Measurements from ENCODE around the gene EFCC1. TPM values are rescaled to one million over a fixed set of nuclear protein-coding genes. Genes with fewer than 3 reads are reported as not detected.

The EFCC1 gene
- total RNA-seq, 2 donors from 2014 or later: 0.21 TPM; not detected in 1

DNA sequence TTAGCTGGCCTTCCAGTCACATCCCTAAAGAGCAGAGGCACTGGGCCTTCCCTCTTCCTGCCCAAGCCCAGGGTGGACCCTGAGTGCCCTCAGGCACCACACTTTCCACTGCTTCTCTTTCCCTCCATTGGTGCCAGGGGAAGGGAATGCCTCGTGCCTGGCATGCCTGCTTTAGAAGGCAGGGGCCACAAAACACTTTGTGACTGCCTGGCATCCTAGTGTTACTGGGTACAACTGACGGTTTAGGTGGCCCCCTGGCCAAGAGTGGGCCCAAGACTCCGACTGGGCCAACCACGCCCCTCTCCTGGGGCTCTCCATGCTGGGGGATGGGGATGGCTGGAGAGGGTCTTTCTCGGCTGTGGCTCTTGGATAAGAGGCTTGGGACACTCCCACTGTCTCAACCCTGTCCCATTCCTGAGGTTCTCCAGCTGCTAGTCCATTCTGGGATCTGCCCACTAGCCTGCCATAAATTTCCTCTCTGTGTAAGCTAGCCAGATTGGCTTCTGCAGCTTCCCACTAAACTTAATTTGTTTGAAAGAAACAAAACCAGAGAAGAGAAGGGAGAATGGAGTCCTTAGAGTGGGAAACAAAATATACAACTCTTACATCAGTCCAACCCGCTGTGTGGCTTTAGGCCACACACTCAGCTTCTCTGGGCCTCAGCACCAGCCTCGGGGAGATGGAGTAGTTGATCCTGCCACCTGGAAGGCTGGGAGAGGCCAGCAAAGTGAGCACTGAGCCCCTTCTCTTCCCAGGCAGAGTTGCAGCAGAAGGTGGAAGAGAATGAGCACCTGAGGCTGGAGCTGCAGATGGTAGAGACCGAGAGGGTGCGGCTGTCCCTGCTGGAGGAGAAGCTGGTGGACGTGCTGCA is 35.4 kb downstream of the EFCC1 start:
- ATAC-seq: no peak
- Mint-ChIP-seq H3K27ac (no peak overlapping the region), H3K36me3 (no peaks in the 10 kb centered on the region), H3K4me1 (ENCODE audit: low read depth in 2 of 2) (no peaks in the 10 kb centered on the region), H3K27me3 (no peaks in the 10 kb centered on the region), H3K4me3 (no peak overlapping the region), H3K9me3 (no peaks in the 10 kb centered on the region)
- no peak for DNase-seq (ENCODE audit: low spot score)

DNA sequence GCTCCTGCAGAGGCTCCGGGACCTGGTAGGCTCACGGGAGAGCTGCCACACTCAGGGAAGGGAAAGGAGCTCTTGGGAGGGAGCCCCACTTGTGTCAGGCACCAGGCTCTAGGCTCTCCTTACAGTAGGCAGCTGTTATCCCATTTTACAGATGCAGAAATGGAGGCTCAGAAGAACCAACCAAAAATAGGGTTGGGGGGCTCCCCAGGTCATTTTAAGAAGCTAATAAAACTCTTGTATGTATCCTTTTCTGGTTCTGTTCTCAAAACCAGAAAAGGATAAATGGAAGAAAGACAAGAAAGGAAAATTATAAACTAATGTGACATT is 36.0 kb downstream of the EFCC1 start:
- Mint-ChIP-seq H3K36me3 (no peaks in the 10 kb centered on the region), H3K4me3 (no peak overlapping the region), H3K9me3 (no peaks in the 10 kb centered on the region), H3K4me1 (ENCODE audit: low read depth in 2 of 2) (no peaks in the 10 kb centered on the region), H3K27ac (no peak overlapping the region), H3K27me3 (peaks cover 1% of the 10 kb centered on the region in 2 donors)
- DNase-seq (ENCODE audit: low spot score) (no peak), ATAC-seq (no peak)

DNA sequence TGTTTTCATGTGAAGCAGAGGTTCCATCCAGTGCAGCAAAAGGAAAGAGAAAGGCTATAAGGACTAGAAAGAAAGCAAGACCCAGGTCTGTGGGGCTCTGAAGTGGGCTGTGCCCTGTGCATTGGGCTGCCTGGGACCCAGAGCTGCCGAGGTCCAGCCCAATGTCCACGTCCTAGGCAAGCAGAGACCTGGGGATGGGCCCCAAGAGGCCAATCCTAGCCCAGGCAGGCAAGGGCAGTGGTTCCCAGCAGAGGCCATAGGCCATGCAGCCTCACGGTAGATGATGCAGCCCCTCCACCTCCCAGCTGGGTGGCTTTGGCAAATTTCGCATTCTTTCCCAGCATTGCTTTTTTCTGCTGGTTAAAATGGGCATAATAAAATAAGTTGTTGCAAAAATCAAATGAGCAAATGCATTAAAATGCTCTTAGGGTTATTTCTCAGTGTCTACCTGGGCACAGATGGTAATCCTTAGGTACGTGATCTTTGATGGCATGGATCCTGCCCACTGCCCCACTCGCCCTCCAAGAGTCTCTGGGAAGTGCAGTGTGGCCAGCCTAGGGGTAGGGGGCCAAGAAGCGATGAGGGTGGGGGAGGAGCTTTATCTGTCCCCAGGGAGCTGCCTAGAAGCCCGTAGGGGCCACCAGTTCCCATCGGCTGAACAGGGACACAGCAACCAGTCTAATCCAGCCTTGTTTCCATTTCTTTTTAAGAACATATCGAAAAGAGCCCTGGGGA is 37.2 kb downstream of the EFCC1 start:
- no peaks in the 10 kb centered on the region for H3K36me3 Mint-ChIP-seq
- H3K27ac Mint-ChIP-seq: no peak overlapping the region
- ATAC-seq: no peak
- peaks cover 5 to 13% of the 10 kb centered on the region in 2 donors for H3K27me3 Mint-ChIP-seq
- H3K4me1 Mint-ChIP-seq (ENCODE audit: low read depth in 2 of 2): no peaks in the 10 kb centered on the region
- no peak for DNase-seq (ENCODE audit: low spot score)
- H3K9me3 Mint-ChIP-seq: no peaks in the 10 kb centered on the region
- H3K4me3 Mint-ChIP-seq: no peak overlapping the region

DNA sequence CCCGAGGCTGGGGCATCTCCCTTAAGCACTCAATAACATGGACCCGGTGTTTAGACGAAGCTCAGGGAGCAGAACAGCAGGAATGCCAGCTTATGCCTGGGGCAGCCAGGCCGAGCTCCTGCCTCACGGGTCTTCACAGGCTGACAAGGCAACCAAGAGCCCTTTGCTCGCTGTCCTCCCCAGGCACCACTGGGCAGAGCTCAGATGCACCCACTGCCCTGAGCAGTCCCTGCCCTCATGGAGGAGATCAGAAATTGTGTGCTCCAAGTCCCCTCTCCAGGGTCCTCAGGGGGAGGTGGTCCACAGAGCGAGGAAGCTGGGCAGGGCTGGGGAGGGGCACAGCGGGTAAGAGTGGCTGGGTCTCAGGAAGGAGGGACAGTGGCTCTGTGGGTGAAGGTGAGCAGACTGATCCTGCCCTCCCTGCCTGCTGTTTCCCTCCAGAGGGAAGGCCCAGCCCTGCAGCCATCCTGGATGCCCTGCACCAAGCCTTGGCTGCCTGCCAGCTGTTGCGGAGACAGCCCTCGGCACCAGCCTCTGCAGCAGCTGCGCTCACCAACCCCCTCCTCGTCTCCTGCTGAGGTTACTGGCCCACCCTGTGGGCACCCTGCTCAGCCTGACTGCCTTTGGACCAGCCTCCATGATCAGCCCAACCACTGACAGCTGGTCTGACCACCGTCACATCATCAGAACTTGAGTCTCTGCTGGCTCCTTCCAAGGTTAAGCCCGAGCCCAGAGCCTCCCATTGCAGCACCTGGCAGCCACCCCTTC is 38.4 kb downstream of the EFCC1 start:
- Mint-ChIP-seq H3K36me3 (no peaks in the 10 kb centered on the region), H3K4me3 (no peak overlapping the region), H3K4me1 (ENCODE audit: low read depth in 2 of 2) (no peaks in the 10 kb centered on the region), H3K27ac (no peak overlapping the region), H3K9me3 (no peaks in the 10 kb centered on the region), H3K27me3 (peaks cover 9 to 13% of the 10 kb centered on the region in 2 donors)
- no peak for DNase-seq (ENCODE audit: low spot score)
- peak; percentile 23 to 43 for ATAC-seq

DNA sequence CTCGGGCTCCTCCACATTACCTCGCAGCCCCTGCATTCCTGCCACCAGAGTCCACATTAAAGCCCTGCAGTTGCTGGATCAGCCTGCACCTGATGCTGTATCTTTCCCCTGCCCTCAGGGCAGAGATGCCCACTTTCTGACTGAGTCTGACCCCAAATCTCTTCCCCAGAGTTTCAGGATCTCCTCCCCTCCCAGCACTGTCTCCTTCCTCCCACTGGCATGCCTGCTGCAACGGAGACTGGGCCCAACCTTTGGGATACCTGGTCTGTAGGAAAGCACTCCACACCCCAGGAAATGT is 38.9 kb downstream of the EFCC1 start:
- DNase-seq (ENCODE audit: low spot score) (no peak), ATAC-seq (no peak)
- H3K27me3 Mint-ChIP-seq: peaks cover 9 to 13% of the 10 kb centered on the region in 2 donors
- H3K9me3 Mint-ChIP-seq: no peaks in the 10 kb centered on the region
- no peak overlapping the region for H3K4me3 Mint-ChIP-seq
- no peaks in the 10 kb centered on the region for H3K4me1 Mint-ChIP-seq (ENCODE audit: low read depth in 2 of 2)
- H3K27ac Mint-ChIP-seq: no peak overlapping the region
- H3K36me3 Mint-ChIP-seq: no peaks in the 10 kb centered on the region

DNA sequence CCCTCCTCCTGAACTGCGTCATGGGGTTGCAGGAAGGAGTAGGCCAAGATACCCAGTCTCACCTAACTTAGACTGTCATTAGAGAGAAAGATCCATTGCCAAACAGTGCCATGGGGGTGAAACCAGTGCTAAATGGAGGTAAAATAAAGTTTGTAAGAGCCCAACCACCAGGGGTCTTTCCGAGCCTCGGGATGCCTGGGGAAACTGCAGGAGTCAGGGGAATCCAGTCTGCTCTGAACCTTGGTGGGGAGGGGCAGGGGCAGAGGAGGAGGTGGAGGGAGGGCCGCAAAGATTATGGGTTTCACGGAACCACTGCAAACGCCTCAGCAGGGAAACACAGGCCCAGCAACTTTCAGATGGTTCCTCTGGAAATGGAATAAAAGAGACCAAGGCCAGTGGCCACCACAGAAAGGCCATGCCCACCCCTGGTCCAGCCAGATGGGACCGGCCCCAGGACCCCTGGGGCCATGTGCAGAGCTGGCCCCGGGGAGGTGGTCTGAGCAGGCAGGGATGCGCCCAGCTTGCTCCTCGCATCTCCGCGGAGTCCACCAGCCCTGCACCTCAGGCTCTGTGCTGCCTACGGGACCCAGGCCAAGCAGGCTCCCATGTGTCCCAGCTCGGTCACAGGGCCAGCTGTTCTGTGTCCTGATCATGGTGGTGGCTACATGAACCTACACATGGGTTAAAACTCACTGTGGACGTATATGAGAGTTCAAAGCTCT is 39.6 kb downstream of the EFCC1 start:
- ATAC-seq (no peak), DNase-seq (ENCODE audit: low spot score) (no peak)
- H3K27ac Mint-ChIP-seq: no peak overlapping the region
- H3K9me3 Mint-ChIP-seq: no peaks in the 10 kb centered on the region
- no peaks in the 10 kb centered on the region for H3K36me3 Mint-ChIP-seq
- H3K4me1 Mint-ChIP-seq (ENCODE audit: low read depth in 2 of 2): peaks cover 0 to 3% of the 10 kb centered on the region in 2 donors
- H3K27me3 Mint-ChIP-seq: peaks cover 9 to 13% of the 10 kb centered on the region in 2 donors
- H3K4me3 Mint-ChIP-seq: no peak overlapping the region

GRCh38 chr3:129045675-129046036 is 44.6 kb downstream of the EFCC1 start:
- Mint-ChIP-seq H3K9me3 (peaks cover 5% of the 10 kb centered on the region), H3K36me3 (peaks cover 6% of the 10 kb centered on the region), H3K4me1 (ENCODE audit: low read depth in 2 of 2) (peaks cover 0 to 3% of the 10 kb centered on the region in 2 donors), H3K27ac (no peak overlapping the region), H3K4me3 (peak overlapping the region; percentile 49), H3K27me3 (peaks cover 9 to 13% of the 10 kb centered on the region in 2 donors)
- DNase-seq (ENCODE audit: low spot score) (peak; percentile 70), ATAC-seq (peak; percentile 90)

DNA sequence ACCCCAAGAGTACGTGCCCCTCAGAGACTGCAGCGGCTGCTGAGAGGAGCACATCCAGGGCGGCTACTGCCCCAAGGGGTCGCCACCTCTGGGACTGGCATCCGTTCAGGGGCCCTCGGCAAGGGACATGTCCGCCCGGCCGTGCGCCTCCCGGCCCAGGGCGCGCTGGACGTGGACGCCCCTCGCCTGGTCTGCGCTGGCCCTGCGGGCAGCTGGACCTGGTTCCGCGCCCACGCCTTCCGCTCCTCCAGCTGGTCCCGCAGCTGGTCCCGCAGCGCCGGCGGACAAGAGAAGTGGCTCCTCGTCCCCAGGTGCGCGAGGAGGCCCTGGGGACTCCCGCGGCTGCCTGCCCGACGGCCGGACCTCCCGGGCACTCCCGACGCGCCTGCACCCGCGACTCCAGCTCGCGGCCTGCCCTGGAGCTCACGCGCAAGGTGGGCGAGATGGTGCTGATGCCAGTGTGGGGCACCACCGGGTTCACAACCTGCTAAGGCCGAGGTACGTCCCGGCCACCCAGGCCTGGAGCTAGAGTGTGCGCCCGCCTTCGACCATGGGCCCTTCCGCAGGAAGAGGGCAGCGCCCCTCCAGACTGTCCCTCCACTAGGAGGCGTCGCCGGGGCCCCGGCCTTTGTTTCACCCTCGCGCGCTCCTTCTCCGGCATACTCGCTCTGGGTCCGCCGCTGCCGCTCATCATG is 45.1 kb downstream of the EFCC1 start:
- H3K4me1 Mint-ChIP-seq (ENCODE audit: low read depth in 2 of 2): peaks cover 0 to 3% of the 10 kb centered on the region in 2 donors
- peaks cover 6% of the 10 kb centered on the region for H3K36me3 Mint-ChIP-seq
- peak; percentile 39 to 65 for ATAC-seq
- peaks cover 9 to 13% of the 10 kb centered on the region in 2 donors for H3K27me3 Mint-ChIP-seq
- H3K9me3 Mint-ChIP-seq: peaks cover 5% of the 10 kb centered on the region
- no peak overlapping the region for H3K27ac Mint-ChIP-seq
- DNase-seq (ENCODE audit: low spot score): no peak
- no peak overlapping the region for H3K4me3 Mint-ChIP-seq

- peak in 1 of 2 donors; percentile 34 for ATAC-seq
- H3K27ac Mint-ChIP-seq: no peak overlapping the region
- DNase-seq (ENCODE audit: low spot score): no peak
- peaks cover 5% of the 10 kb centered on the region for H3K9me3 Mint-ChIP-seq
- H3K4me1 Mint-ChIP-seq (ENCODE audit: low read depth in 2 of 2): peaks cover 0 to 3% of the 10 kb centered on the region in 2 donors
- H3K27me3 Mint-ChIP-seq: peaks cover 9 to 13% of the 10 kb centered on the region in 2 donors
- H3K4me3 Mint-ChIP-seq: no peak overlapping the region
- peaks cover 6% of the 10 kb centered on the region for H3K36me3 Mint-ChIP-seq
Measured at GRCh38 chr3:129046732-129047552, 45.8 kb downstream of the EFCC1 start.

DNA sequence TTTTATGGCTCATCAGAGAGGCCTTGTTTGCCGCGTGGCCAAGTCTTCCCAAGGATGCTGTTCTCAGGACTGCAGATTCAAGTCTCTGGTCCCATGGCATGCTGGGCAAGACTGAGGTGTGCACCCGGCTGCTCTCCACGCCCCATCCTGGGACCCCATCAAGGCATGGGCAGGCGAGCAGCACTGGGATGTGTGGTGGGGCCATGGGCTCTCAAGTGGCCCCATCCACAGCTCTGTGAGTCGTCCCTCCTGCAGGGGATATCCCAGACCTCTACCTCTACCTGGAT is 46.4 kb downstream of the EFCC1 start:
- Mint-ChIP-seq H3K27ac (no peak overlapping the region), H3K4me3 (no peak overlapping the region), H3K4me1 (ENCODE audit: low read depth in 2 of 2) (peaks cover 0 to 3% of the 10 kb centered on the region in 2 donors), H3K27me3 (peaks cover 4 to 8% of the 10 kb centered on the region in 2 donors), H3K9me3 (peaks cover 5% of the 10 kb centered on the region), H3K36me3 (peaks cover 6% of the 10 kb centered on the region)
- DNase-seq (ENCODE audit: low spot score) (no peak), ATAC-seq (no peak)

- DNase-seq (ENCODE audit: low spot score): no peak
- no peak for ATAC-seq
- Mint-ChIP-seq H3K36me3 (peaks cover 6% of the 10 kb centered on the region), H3K27ac (no peak overlapping the region), H3K27me3 (no peaks in the 10 kb centered on the region), H3K4me3 (no peak overlapping the region), H3K9me3 (peaks cover 5% of the 10 kb centered on the region), H3K4me1 (ENCODE audit: low read depth in 2 of 2) (peaks cover 7 to 8% of the 10 kb centered on the region in 2 donors)
Measured at GRCh38 chr3:129050556-129051295, 49.6 kb downstream of the EFCC1 start.

DNA sequence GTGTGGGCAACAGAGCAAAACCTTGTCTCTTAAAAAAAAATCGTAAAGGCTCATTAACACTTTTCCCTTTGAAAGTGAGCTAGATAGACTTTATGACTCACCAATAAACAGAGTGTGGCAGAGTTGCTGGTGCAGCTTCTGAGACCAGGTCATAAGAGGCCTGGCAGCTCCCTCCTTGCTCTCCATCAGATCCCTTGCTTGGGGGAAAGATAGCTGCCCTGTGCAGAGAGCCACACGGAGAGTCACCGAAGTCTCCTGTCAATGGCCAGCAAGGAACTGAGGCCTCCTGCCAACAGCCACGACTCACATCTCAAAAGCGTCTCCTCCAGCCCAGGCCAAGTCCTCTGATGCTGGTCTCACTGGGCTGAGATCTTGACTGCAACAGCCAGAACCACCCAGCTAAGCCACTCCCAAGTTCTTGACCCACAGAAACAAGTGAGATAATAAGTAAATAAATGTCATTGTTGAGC is 50.8 kb downstream of the EFCC1 start:
- H3K36me3 Mint-ChIP-seq: peaks cover 6% of the 10 kb centered on the region

More for the DNA sequence above, 50.8 kb downstream of the EFCC1 start:
- DNase-seq (ENCODE audit: low spot score) (no peak), ATAC-seq (no peak)
- Mint-ChIP-seq H3K27ac (no peak overlapping the region), H3K27me3 (no peaks in the 10 kb centered on the region), H3K4me1 (ENCODE audit: low read depth in 2 of 2) (peaks cover 7 to 8% of the 10 kb centered on the region in 2 donors), H3K9me3 (peaks cover 5% of the 10 kb centered on the region), H3K4me3 (no peak overlapping the region)
